ENCODE data around the gene AOPEP. TPM values are rescaled to one million over a fixed set of nuclear protein-coding genes. Genes with fewer than 3 reads are reported as not detected.

The AOPEP gene
- total RNA-seq, 1 donor from 2014 or later: 22.1 TPM

GRCh38 chr9:94900222-94901018 is 173.9 kb downstream of the AOPEP start:
- no peak overlapping the region for H3K4me3 Mint-ChIP-seq (ENCODE audit: unreplicated experiment)
- H3K4me1 Mint-ChIP-seq (ENCODE audit: unreplicated experiment): no peaks in the 10 kb centered on the region
- no peaks in the 10 kb centered on the region for H3K36me3 Mint-ChIP-seq (ENCODE audit: low read depth, unreplicated experiment)
- no peaks in the 10 kb centered on the region for H3K27me3 Mint-ChIP-seq (ENCODE audit: unreplicated experiment)
- TF ChIP-seq CTCF (IDR thresholded peaks at IDR 0.05; ENCODE audit: unreplicated experiment): no peak
- no peaks in the 10 kb centered on the region for H3K9me3 Mint-ChIP-seq (ENCODE audit: unreplicated experiment)
- H3K27ac Mint-ChIP-seq (ENCODE audit: unreplicated experiment): no peak overlapping the region
- DNase-seq (ENCODE audit: low spot score): no peak

- H3K36me3 Mint-ChIP-seq (ENCODE audit: low read depth, unreplicated experiment): no peaks in the 10 kb centered on the region
- no peaks in the 10 kb centered on the region for H3K27me3 Mint-ChIP-seq (ENCODE audit: unreplicated experiment)
- no peak overlapping the region for H3K27ac Mint-ChIP-seq (ENCODE audit: unreplicated experiment)
- no peak overlapping the region for H3K4me3 Mint-ChIP-seq (ENCODE audit: unreplicated experiment)
- no peak for DNase-seq (ENCODE audit: low spot score)
- no peaks in the 10 kb centered on the region for H3K9me3 Mint-ChIP-seq (ENCODE audit: unreplicated experiment)
- H3K4me1 Mint-ChIP-seq (ENCODE audit: unreplicated experiment): no peaks in the 10 kb centered on the region
- no peak for TF ChIP-seq CTCF (IDR thresholded peaks at IDR 0.05; ENCODE audit: unreplicated experiment)
These were observed 174.5 kb downstream of the AOPEP start for GRCh38 chr9:94901019-94901363.

GRCh38 chr9:94903961-94904421 is 177.5 kb downstream of the AOPEP start:
- no peaks in the 10 kb centered on the region for H3K36me3 Mint-ChIP-seq (ENCODE audit: low read depth, unreplicated experiment)
- no peak overlapping the region for H3K27ac Mint-ChIP-seq (ENCODE audit: unreplicated experiment)
- peaks cover 2% of the 10 kb centered on the region for H3K27me3 Mint-ChIP-seq (ENCODE audit: unreplicated experiment)
- no peak overlapping the region for H3K4me3 Mint-ChIP-seq (ENCODE audit: unreplicated experiment)
- H3K4me1 Mint-ChIP-seq (ENCODE audit: unreplicated experiment): peaks cover 8% of the 10 kb centered on the region
- DNase-seq (ENCODE audit: low spot score): no peak
- no peaks in the 10 kb centered on the region for H3K9me3 Mint-ChIP-seq (ENCODE audit: unreplicated experiment)
- TF ChIP-seq CTCF (IDR thresholded peaks at IDR 0.05; ENCODE audit: unreplicated experiment): no peak

- peaks cover 8% of the 10 kb centered on the region for H3K4me1 Mint-ChIP-seq (ENCODE audit: unreplicated experiment)
These were observed 178.3 kb downstream of the AOPEP start for GRCh38 chr9:94904806-94905205.

More at GRCh38 chr9:94904806-94905205, 178.3 kb downstream of the AOPEP start:
- Mint-ChIP-seq H3K4me3 (ENCODE audit: unreplicated experiment) (no peak overlapping the region), H3K27ac (ENCODE audit: unreplicated experiment) (no peak overlapping the region), H3K9me3 (ENCODE audit: unreplicated experiment) (no peaks in the 10 kb centered on the region), H3K27me3 (ENCODE audit: unreplicated experiment) (peaks cover 2% of the 10 kb centered on the region), H3K36me3 (ENCODE audit: low read depth, unreplicated experiment) (no peaks in the 10 kb centered on the region)
- DNase-seq (ENCODE audit: low spot score): no peak
- TF ChIP-seq CTCF (IDR thresholded peaks at IDR 0.05; ENCODE audit: unreplicated experiment): no peak
